Mesenchymal stem cell (in vitro differentiated cells and primary cell): Measurements from ENCODE around the gene ARHGAP15.

Source experiments
- DNase-seq: peaks from one replicate; pipeline ENCODE4 v3.0.0-alpha.2; 2013
- H2AFZ ChIP-seq: one replicate; pipeline ENCODE4 v1.6.1; 2013; ENCODE audit warnings: low read depth, mild to moderate bottlenecking, control low read depth, inconsistent platforms, low read length, moderate library complexity
- H2AK5ac ChIP-seq: 2 replicates; pipeline ENCODE4 v1.6.1; 2013; ENCODE audit warnings: low read length, moderate library complexity, mild to moderate bottlenecking, inconsistent platforms; ENCODE audit not compliant: severe bottlenecking
- H2BK120ac ChIP-seq: one replicate; pipeline ENCODE4 v1.6.1; 2013; ENCODE audit warnings: low read depth, mild to moderate bottlenecking, inconsistent platforms, low read length, moderate library complexity
- H2BK12ac ChIP-seq, 2 experiments: one replicate each; pipeline ENCODE4 v1.6.1; 2013; ENCODE audit warnings: inconsistent platforms in 2 of 2, low read length in 2 of 2, mild to moderate bottlenecking in 2 of 2, moderate library complexity in 2 of 2, control low read depth in 1 of 2
- H2BK15ac ChIP-seq: one replicate; pipeline ENCODE4 v1.6.1; 2013; ENCODE audit warnings: mild to moderate bottlenecking, low read depth, inconsistent platforms; ENCODE audit not compliant: poor library complexity, severe bottlenecking
- H2BK5ac ChIP-seq: 2 replicates; pipeline ENCODE4 v1.6.1; 2013; ENCODE audit warnings: low read depth, mild to moderate bottlenecking, low read length, control low read depth, inconsistent platforms; ENCODE audit not compliant: poor library complexity, severe bottlenecking
- H3K14ac ChIP-seq, 2 experiments: one replicate each; pipeline ENCODE4 v1.6.1; 2013; ENCODE audit warnings: inconsistent platforms in 2 of 2, low read length in 2 of 2, control low read depth in 1 of 2, mild to moderate bottlenecking in 1 of 2, moderate library complexity in 1 of 2
- H3K18ac ChIP-seq, 2 experiments: one replicate each; pipeline ENCODE4 v1.6.1; 2013; ENCODE audit warnings: inconsistent platforms in 2 of 2, low read length in 2 of 2, control low read depth in 1 of 2, low read depth in 1 of 2, mild to moderate bottlenecking in 1 of 2
- H3K23ac ChIP-seq, 2 experiments: one replicate each; pipeline ENCODE4 v1.6.1; 2013; ENCODE audit warnings: inconsistent platforms in 2 of 2, low read length in 2 of 2, mild to moderate bottlenecking in 2 of 2, moderate library complexity in 2 of 2, control low read depth in 1 of 2
- H3K27ac ChIP-seq: 2 replicates; pipeline ENCODE4 v1.5.1; 2013; ENCODE audit warnings: mild to moderate bottlenecking, moderate library complexity, low read length, control low read depth, inconsistent platforms; ENCODE audit not compliant: poor library complexity, severe bottlenecking
- H3K27me3 ChIP-seq, 2 experiments: 2 replicates each; pipeline versions ENCODE4 v1.6.1 to v1.7.0; 2013; ENCODE audit warnings: low read length in 2 of 2, mild to moderate bottlenecking in 2 of 2, moderate library complexity in 2 of 2, control low read depth in 1 of 2, inconsistent platforms in 1 of 2; ENCODE audit not compliant: control insufficient read depth in 1 of 2, insufficient read depth in 1 of 2
- H3K36me3 ChIP-seq, 2 experiments: 2 replicates each; pipeline versions ENCODE4 v1.6.1 to v1.7.0; 2013; ENCODE audit warnings: low read length in 2 of 2, control low read depth in 1 of 2, inconsistent platforms in 1 of 2, low read depth in 1 of 2, mild to moderate bottlenecking in 1 of 2; ENCODE audit not compliant: insufficient read depth in 2 of 2, control insufficient read depth in 1 of 2
- H3K4ac ChIP-seq, 2 experiments: one replicate each; pipeline ENCODE4 v1.6.1; 2013; ENCODE audit warnings: inconsistent platforms in 2 of 2, low read length in 2 of 2, mild to moderate bottlenecking in 2 of 2, moderate library complexity in 2 of 2, control low read depth in 1 of 2, low read depth in 1 of 2
- H3K4me1 ChIP-seq: 2 replicates; pipeline ENCODE4 v1.6.1; 2013; ENCODE audit warnings: low read depth, low read length, control low read depth; ENCODE audit not compliant: control insufficient read depth, insufficient read depth
- H3K4me2 ChIP-seq: 2 replicates; pipeline ENCODE4 v1.6.1; 2013; ENCODE audit warnings: low read length, mild to moderate bottlenecking, inconsistent platforms; ENCODE audit not compliant: poor library complexity, severe bottlenecking
- H3K4me3 ChIP-seq, 2 experiments: 2 replicates each; pipeline versions ENCODE4 v1.5.1 to v1.7.0; 2013; ENCODE audit warnings: low read length in 2 of 2, mild to moderate bottlenecking in 2 of 2, control low read depth in 1 of 2, low read depth in 1 of 2; ENCODE audit not compliant: insufficient read depth in 1 of 2
- H3K79me1 ChIP-seq: replicated peaks from 2 replicates; pipeline ENCODE4 v1.6.1; 2013; ENCODE audit warnings: mild to moderate bottlenecking, control low read depth, low read length, inconsistent platforms; ENCODE audit not compliant: poor library complexity, severe bottlenecking
- H3K9ac ChIP-seq: 2 replicates; pipeline ENCODE4 v1.7.0; 2013; ENCODE audit warnings: mild to moderate bottlenecking, low read length, moderate library complexity
- H3K9me3 ChIP-seq: 2 replicates; pipeline ENCODE4 v1.7.0; 2013; ENCODE audit warnings: mild to moderate bottlenecking, low read length; ENCODE audit not compliant: control insufficient read depth
- H4K8ac ChIP-seq: one replicate; pipeline ENCODE4 v1.6.1; 2013; ENCODE audit warnings: inconsistent platforms, mild to moderate bottlenecking, low read length, moderate library complexity
- H4K91ac ChIP-seq: one replicate; pipeline ENCODE4 v1.6.1; 2013; ENCODE audit warnings: mild to moderate bottlenecking, low read length, inconsistent platforms
- WGBS: methylation state at CpG from one replicate; pipeline ENCODE4 v1.1.7; 2013; ENCODE audit warnings: mixed read lengths; 5-methylcytosine and 5-hydroxymethylcytosine counted together

The ARHGAP15 gene

DNA sequence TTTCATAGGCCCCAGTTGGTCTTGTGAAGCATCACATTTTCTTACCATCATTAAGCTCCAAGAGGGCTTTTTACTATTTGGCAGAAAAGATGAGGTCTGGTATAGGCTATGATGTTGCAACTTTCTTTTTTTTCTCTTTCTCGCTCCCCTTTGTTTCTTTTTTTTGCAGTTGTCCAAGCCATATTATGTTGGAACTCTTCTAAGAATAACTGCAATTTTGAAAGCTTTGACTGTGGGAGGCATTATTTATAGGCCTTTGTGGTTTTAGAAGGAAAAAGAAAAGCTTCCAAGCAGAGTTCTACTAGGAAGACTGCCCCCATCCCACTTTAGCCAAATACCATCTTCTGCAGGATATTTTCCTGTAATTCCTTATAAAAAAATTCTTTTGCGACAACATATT lies 571.6 kb downstream of the ARHGAP15 start:
- Histone ChIP-seq H2BK15ac (no peak overlapping the region), H3K9me3 (no peaks in the 10 kb centered on the region), H2BK120ac (no peak overlapping the region), H3K27me3 (no peaks in the 10 kb centered on the region), H3K4me2 (no peak overlapping the region), H2BK12ac (no peak overlapping the region), H2AFZ (no peak overlapping the region), H3K36me3 (no peaks in the 10 kb centered on the region), H3K79me1 (no peaks in the 10 kb centered on the region), H3K4me3 (no peak overlapping the region), H2BK5ac (no peak overlapping the region), H3K23ac (no peak overlapping the region), H3K14ac (no peak overlapping the region), H4K91ac (no peak overlapping the region), H3K4ac (no peak overlapping the region), H2AK5ac (no peak overlapping the region), H4K8ac (no peak overlapping the region), H3K27ac (no peak overlapping the region), H3K9ac (no peak overlapping the region), H3K4me1 (no peaks in the 10 kb centered on the region), H3K18ac (no peak overlapping the region)
- no CpG with 5 or more reads among the region's 2 CpGs for WGBS
- no peak for DNase-seq

DNA sequence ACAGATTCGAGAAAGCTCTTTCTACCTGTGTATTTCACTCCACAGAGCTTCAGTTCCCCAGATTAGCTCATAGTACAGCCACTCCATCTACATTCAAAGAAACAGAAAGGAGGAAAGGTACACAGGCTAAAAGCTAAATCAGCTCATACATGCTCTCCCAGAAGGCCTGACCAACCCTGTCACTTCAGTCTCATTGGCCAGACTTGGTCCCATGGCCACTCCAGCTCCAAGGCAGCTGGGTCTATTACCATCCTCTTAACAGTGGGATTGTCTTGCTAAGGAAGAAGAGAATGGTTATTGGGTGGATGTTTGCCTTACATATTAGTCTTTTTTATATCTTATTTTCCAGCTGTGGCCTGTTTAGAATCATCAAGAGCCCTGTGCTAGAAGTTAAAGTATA lies 572.6 kb downstream of the ARHGAP15 start:
- Histone ChIP-seq H2AK5ac (no peak overlapping the region), H4K8ac (no peak overlapping the region), H2BK5ac (no peak overlapping the region), H2BK120ac (no peak overlapping the region), H2BK12ac (no peak overlapping the region), H3K9me3 (no peaks in the 10 kb centered on the region), H3K79me1 (no peaks in the 10 kb centered on the region), H3K4me1 (no peaks in the 10 kb centered on the region), H3K36me3 (no peaks in the 10 kb centered on the region), H3K18ac (no peak overlapping the region), H4K91ac (no peak overlapping the region), H3K4me2 (no peak overlapping the region), H3K14ac (no peak overlapping the region), H2BK15ac (no peak overlapping the region), H2AFZ (no peak overlapping the region), H3K23ac (no peak overlapping the region), H3K27ac (no peak overlapping the region), H3K27me3 (no peaks in the 10 kb centered on the region), H3K4ac (no peak overlapping the region), H3K9ac (no peak overlapping the region), H3K4me3 (no peak overlapping the region)
- 96% methylated on average over 1 of the region's 1 CpG for WGBS
- DNase-seq, result no peak

DNA sequence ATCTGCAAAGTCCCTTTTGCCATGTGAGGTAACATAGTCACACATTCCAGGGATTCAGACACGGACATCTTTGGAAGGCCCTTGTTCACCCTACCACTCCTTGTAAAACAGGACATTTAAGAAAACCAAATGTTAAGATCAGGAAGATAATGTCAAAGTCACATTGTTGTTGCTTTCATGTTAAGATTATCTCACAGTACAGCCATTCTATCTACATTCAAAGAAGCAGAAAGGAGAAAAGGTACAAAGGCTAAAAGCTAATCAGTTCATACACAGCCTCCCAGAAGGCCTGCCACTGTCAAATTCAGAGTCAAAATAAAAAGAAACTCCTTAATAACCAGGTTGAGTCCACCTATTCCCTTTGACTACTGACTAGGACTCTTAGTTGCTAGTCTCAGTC lies 573.7 kb downstream of the ARHGAP15 start:
- no peak overlapping the region for H2AK5ac ChIP-seq
- H3K9me3 ChIP-seq, result no peaks in the 10 kb centered on the region
- H3K79me1 ChIP-seq, result no peaks in the 10 kb centered on the region
- H4K8ac ChIP-seq, result no peak overlapping the region
- H2BK120ac ChIP-seq, result no peak overlapping the region
- H3K4ac ChIP-seq, result no peak overlapping the region
- no peak overlapping the region for H3K14ac ChIP-seq
- no peak overlapping the region for H3K27ac ChIP-seq
- H3K36me3 ChIP-seq, result no peaks in the 10 kb centered on the region
- no peaks in the 10 kb centered on the region for H3K4me1 ChIP-seq
- no peak overlapping the region for H2BK12ac ChIP-seq
- H3K4me3 ChIP-seq, result no peak overlapping the region
- no peak for DNase-seq
- H3K4me2 ChIP-seq, result no peak overlapping the region
- no peaks in the 10 kb centered on the region for H3K27me3 ChIP-seq
- WGBS, result 100% methylated on average over 1 of the region's 1 CpG
- no peak overlapping the region for H2BK15ac ChIP-seq
- H4K91ac ChIP-seq, result no peak overlapping the region
- H3K23ac ChIP-seq, result no peak overlapping the region
- H3K18ac ChIP-seq, result no peak overlapping the region
- H3K9ac ChIP-seq, result no peak overlapping the region
- no peak overlapping the region for H2AFZ ChIP-seq
- H2BK5ac ChIP-seq, result no peak overlapping the region

- H3K9me3 ChIP-seq, result no peaks in the 10 kb centered on the region
- no peak overlapping the region for H3K4me3 ChIP-seq
- H2BK120ac ChIP-seq, result no peak overlapping the region
- no peak overlapping the region for H2BK5ac ChIP-seq
- H3K23ac ChIP-seq, result no peak overlapping the region
- no peak overlapping the region for H2AK5ac ChIP-seq
- WGBS, result 100% methylated on average over 2 of the region's 3 CpGs
- no peak overlapping the region for H3K14ac ChIP-seq
- H3K9ac ChIP-seq, result no peak overlapping the region
- H3K4ac ChIP-seq, result no peak overlapping the region
- H3K4me1 ChIP-seq, result no peaks in the 10 kb centered on the region
- no peak overlapping the region for H4K91ac ChIP-seq
- H3K27me3 ChIP-seq, result no peaks in the 10 kb centered on the region
- no peak for DNase-seq
- H3K18ac ChIP-seq, result no peak overlapping the region
- no peak overlapping the region for H3K27ac ChIP-seq
- H2BK12ac ChIP-seq, result no peak overlapping the region
- H3K79me1 ChIP-seq, result no peaks in the 10 kb centered on the region
- no peak overlapping the region for H4K8ac ChIP-seq
- H2BK15ac ChIP-seq, result no peak overlapping the region
- H3K36me3 ChIP-seq, result no peaks in the 10 kb centered on the region
- no peak overlapping the region for H3K4me2 ChIP-seq
- no peak overlapping the region for H2AFZ ChIP-seq
These were observed 575.4 kb downstream of the ARHGAP15 start for GRCh38 chr2:143704451-143705106.
